ENCODE results near the gene ATP4A.

GRCh38 chr19:35539850-35540249 lies 23.6 kb downstream of the ATP4A start:
- TF ChIP-seq CTCF (IDR thresholded peaks at IDR 0.05) (no peak), EP300 (IDR thresholded peaks at IDR 0.05) (no peak), POLR2A (IDR thresholded peaks at IDR 0.05) (no peak)

Measured in ovary (tissue), 3 donors.